GF-D8 (cell line): ENCODE results near the gene PLD3.
"Not testable (repeated sequence)": the region's sequence is repeated elsewhere in the genome, so short reads cannot be mapped to it uniquely, and the experiment has no call there.

Source experiments
- DNase-seq: peaks from one replicate; lab custom pipeline; 2025; lab: John Stamatoyannopoulos, UW

Gene PLD3

DNA sequence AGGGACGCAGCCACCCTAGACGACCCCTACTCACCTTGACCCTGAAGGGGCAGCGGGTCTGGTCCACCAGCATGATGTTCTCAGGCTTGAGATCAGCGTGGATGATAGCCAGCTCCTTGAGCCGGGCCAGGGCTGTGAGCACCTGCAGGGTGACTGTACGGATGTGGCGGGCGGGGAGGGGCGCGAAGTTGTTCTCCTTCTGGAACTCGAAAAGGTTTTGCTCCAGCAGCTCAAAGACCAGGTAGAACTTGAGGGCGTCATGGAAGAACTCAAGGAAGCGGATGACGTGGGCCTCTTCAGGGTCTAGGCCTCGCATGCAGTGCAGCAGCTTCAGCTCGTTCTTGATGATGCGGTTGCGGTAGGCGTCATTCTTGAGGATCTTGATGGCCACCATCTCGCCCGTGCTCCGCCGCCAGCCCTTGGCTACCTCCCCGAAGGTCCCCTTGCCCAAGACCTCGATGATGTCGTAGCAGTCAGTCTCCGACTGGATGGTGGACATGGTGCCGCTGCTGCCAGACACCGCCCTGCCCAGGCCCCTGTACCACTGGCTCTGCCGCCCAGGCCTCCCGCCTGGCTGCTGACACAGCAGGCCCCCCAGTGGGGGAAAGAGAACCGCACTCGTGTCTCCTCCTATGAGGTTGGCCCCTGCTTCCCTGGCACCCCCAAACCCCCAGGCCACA lies 41.0 kb downstream of the PLD3 start:
- DNase-seq = no peak

DNA sequence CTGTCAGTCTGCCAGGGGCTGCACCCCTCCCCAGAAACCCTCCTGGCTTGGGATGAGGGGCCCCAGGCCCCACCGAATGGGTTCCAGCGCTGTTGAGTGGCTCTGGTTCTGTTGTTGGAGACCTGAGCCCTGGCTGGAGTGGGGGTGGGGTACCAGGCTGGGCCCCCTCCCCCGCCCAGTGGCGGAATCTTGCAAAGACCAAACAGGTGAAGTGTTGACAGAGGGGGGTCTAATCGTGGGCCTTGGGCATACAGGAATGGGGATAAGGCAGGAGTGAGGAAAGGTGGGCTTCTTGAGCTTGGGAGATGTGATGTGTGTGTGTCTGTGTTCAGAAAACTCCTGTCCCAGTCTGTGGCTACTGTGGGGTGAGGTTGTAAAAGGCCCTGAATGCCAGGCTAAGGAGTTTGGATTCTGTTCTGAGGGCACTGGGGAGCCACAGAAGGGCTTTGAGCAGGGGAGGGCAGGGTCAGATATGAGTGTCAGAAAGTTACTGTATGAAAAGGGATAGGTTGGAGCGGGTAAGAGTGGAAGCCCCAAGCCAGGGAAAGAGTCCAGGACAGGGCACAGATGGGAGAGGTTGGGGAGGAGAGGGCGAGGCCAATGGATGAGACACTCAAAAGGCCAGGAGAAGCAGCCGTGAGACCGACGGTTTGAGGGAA lies 41.7 kb downstream of the PLD3 start, which contains the start of gene HIPK4:
TSS of gene HIPK4 (minus strand) at position 98 of the 659 bp plus-strand sequence. CDS start 279 bp downstream, outside the sequence.
- no peak for DNase-seq

DNA sequence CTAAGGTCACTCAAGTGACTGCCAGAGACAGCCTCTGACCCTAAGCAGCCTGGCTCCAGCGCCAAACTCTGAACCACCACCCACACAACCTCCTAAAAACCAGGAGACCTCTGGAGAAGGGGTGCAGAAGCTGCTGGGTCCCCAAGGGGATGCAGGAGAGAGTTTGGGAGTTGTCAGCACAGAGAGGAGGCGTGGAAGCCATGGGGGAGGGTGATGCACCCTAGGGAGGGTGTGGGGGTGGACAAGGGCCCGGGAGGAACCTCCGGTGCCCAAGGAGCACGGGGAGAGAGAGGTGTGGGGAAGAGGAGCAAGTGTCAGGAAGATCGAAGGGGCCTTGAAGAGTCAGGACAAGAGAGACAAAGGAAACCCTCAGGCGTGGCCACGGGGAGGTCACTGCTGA lies 43.6 kb downstream of the PLD3 start:
- no peak for DNase-seq

DNA sequence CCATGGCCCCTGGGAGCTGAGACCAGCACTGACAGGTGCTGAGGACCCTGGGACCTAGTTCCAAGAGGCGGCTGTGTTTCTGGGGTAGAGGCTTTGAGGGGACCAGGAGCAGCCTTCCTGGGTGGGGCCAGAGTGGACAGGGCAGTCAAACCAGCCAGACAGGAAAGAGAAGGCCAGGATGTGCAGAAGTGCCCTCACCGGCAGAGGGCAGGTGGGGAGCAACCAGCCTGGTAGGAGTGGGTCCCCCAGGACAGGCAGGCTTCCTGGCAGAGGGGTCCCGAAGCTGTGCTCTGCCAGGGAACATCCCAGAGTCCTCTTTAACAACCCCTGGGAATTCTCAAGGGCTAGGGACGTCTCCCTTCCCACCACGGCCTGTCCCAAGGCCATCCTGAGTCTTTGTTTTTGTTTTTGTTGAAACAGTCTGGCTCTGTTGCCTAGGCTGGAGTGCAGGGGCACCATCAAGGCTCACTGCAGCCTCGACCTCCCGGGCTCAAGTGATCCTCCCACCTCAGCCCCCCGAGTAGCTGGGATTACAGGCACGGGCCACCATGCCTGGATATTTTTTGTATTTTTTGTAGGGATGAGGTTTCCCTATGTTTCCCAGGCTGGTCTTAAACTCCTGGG lies 44.5 kb downstream of the PLD3 start:
- no peak for DNase-seq

DNA sequence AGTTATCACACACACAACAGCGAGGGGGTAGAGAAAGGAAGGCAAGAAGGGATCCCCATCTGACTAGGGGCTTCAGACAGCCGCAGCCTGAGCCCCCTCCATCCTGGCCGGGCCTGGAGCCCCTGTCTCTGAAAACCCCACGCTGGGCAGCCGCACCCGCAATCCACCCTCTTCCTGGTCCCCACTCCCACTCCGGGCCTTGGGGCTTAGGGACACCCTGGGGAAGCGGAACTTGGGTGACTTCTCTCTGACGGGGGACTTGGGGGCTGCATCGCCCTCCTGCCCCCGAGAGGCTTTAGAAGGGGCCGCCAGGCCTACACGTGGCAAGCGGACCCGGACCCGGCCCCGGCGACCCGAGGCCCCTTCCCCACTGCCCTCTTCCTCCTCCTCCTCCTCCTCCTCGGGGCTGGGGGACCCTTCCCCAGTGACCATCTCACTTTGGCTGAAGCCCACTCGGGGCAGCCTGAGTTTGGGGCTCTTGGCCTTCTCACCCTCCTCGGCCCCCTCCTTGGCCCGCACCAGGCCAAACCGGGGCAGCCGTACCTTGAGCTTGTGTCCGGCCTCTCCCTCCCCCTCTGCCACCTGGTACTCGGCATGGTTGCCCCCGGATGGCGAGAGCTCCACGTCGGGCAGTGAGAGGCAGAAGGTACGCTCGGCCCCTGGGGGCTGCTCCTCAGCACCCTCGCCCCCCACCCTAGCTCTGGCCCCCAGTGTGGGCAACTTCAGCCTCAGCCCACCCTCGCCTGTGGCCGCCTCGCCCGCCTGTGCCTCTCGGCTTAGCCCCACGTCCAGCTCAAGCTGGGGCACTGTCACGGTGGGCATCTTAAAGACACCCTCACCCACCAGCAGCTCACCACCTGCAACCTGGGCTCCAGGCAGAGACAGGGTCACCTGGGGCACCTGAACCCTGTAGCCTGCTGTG lies 45.7 kb downstream of the PLD3 start:
- DNase-seq = no peak

DNA sequence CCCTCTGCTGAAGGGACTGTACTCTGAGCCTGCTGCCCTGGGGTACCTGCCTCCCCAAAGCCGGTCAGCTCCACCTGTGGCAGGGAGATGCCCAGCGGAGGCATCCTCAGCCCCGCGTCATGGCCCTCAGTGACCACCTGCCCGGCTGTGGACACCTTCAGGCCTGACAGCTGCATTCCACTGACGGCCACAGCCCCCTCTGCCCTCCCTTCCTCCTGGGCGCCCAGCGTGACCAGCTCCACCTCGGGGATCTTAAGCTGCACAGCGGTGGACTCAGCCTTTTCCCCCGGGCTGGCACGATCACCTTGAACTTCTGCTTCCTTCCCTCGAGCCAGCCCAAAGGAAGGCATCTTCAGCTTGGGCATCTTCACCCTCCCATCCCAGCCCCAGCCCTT lies 46.3 kb downstream of the PLD3 start:
- no peak for DNase-seq

DNA sequence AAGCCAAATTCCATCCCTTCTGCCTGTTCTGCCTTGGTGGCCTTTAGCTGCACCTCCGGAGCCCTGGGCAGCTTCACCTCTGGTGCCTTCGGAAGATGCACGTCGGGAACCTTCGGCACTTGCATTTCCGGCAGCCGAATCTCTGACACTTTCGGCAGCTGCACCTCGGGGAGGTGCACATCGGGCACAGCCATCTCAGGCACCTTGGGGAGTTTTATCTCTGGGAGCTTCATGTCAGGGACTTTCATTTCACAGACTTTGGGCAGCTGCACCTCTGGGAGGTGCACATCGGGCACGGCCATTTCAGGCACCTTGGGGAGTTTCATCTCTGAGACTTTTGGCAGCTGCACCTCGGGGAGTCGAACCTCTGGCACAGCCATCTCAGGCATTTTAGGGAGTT lies 47.5 kb downstream of the PLD3 start:
- no peak for DNase-seq

DNA sequence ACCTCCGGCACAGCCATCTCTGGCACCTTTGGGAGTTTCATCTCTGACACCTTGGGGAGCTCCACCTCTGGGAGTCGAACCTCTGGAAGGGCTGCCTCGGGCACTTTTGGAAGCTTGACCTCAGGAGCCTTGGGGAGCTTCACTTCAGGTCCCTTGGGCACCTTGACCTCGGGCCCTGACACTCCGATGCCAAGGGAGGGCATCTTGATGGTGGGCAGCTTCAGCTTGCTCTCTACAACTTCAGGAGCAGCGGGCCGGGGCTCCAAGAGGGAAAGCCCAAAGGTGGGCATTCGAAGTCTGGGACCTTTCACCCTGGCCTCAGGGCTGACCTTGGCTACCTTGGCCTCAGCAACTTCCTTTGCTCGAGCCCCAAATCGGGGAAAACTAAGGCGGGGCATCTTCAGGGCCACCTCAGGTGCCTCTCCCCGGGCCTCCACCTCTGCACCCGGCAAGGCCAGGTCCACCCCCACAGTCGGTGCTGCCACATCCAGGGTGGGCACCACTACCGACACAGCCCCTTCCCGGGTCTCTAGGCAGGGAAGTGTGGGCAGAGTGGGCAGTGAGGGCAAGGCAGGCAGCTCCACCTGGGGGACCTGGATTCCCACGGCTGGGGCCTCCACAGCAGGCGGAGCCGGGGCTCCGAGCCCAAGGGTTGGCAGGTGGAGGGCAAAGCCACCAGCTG lies 48.5 kb downstream of the PLD3 start:
- no peak for DNase-seq

DNA sequence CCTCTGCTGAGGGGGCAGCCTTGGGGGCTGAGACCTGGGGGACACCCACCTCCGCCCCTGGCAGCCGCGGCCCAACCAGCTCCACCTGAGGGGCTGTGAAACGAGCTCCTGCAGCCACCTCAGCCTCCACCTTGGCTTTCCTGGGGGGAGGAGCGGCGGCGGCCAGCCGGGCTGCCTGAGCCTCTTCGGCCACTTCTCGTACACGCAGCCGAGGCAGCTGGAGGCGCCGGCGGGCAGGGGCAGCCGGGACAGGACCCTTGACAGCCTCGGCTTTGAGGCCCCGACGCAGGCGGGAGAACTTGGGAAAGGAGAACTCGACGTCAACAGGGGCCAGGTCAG lies 49.0 kb downstream of the PLD3 start:
- DNase-seq = no peak

DNA sequence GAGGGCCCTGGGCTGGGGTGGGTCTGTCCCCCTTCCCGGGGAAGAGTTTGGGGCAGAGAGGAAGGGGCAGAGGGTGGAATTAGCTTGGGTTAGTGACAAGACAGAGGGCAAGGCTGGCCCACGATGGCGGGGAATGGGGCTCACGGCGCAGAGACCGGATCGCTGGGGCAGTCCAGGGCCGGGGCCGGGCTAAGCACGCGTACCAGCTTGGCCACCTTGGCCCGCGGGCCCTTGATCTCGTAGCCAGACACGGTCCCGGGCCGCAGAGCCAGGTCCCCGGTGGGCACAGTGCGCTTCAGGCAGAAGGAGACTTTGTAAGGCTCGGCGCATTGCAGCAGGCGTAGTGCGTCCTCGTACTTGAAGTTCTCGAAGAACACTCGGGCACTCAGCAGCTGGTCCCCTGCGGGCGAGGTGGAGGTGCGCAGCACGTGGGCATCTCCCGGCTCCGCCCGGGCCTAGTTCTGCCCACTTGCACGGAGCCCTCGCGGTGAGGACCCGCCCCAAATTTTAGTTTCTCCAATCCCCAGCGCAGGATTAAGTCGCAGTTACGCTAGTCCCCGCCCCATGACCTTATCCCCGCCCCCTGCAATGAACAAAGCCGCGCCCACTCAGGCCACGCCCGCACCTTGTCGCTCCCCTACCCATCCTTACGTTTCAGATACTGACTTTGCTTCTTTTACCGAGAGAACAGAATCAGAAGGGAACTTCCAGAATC lies 50.1 kb downstream of the PLD3 start:
- no peak for DNase-seq

DNA sequence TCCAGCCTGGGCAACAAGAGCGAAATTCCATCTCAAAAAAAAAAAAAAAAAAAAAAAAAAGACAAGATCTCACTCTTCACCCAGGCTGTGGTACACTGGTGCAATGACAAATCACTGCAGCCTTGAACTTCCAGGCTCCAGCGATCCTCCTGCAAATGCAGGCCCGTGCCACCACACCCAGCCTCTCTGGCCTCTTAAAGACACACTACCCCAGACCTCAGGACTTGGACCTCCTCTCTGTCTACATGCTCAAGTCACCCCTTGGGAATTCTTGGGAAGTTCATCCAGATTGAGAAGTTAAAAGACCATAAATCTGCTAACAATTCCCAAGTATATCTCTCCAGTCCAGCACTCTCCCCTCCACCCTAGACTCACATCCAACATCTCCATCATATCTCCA lies 52.1 kb downstream of the PLD3 start:
- no peak for DNase-seq

DNA sequence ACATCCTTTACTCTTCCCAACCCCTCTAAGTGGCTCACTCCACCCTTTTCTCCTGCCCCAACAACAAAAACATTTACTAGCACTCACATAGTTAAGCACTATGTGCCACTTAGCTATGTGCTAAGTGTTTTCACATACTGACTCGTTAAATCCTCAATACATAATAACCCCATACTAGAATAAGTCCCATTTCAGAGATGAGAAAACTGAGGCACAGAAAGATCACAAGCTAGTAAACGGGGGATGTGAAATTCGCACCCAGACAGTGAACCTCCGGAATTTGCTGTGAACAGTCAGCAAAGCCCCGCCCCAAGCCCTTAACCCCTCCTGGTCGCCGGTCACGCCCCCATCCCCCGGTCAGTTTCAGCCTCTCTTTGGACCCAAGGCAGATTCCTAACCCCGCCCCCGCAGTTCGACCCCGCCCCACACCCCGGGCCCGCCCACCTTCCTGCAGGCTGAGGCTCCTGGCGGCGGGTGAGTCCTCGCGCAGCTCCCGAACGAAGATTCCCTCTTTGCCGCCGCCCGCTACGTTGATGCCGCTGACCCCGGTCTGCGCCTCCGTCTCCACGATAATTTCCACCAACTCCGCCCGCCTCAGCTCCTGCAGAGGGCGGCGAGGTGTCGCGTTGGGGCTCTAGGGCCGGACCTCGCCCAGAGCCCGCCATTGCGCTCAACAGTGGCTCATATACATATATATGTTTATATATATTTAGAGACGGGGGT lies 54.9 kb downstream of the PLD3 start:
- DNase-seq = peak; percentile 21

DNA sequence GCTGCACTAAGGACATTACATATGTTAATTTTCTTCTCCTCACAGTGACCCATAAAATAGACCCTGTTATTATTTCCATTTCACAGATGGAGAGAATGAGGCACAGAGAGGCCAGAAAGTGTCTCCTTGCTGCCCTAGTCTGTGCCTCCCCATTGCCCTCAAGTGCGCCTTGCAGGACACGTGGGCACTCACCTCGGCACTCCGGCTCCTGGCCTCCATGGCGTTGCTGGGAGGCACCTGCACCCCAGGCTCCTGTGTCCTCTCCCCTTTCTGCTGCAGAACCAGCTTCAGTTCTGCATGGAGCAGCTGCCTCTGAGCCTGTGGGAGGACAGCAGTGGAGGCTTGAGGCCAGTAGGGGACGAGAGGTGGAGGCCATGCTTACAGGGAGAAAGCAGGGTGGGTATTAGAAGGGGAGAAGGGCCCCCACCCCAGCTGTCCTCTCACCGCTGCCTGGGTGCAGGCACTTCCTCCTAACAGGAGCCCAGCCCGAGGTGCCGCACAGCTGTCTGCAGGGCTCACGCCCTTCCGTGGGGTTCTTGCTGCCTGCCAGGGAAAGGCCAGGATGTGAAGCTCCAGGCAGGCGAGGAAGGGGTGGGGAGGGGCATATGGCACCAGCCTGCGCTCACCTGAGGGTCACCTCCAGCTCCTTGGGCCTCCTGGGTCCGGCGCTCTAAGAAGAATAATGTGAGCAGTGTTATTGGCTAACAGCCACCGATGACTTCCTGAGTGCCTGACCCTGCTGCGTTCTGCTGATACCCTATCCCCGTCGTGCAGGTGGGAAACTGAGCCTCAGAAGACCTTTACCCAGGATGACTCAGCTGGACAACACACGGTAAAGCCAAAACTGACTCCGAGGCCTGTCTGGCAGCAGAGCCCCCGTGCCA lies 59.5 kb downstream of the PLD3 start:
- peak; percentile 4 for DNase-seq

DNA sequence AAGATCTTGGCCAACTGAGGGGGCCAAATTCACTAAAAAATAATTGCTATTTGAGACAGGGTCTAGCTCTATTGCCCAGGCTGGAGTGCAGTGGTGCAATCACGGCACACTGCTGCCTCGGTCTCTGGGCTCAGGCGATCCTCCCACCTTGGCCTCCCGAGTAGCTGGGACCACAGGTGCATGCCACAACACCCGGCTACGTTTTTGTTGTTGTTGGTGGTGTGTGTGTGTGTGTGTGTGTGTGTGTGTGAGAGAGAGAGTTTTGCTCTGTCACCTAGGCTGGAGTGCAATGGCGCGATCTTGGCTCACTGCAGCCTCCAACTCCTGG lies 60.1 kb downstream of the PLD3 start:
- DNase-seq = not testable (repeated sequence)

DNA sequence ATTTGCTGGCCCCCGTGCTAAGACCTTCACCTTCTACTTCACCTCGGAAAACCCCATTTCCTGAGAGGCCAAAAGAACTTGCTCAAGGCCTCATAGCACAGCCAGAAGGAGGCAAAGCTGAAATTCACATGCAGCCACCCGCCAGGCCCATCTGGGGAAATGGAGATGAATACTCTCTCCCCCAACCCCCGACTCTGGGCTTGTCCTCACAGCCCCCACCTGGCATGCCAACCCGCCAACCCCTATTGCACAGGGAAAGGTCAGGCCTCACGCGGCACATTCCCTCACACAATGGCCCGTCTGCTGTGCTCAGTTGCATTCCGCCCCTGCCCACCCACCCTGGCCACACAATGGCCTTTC lies 61.5 kb downstream of the PLD3 start:
- DNase-seq = peak; percentile 31

DNA sequence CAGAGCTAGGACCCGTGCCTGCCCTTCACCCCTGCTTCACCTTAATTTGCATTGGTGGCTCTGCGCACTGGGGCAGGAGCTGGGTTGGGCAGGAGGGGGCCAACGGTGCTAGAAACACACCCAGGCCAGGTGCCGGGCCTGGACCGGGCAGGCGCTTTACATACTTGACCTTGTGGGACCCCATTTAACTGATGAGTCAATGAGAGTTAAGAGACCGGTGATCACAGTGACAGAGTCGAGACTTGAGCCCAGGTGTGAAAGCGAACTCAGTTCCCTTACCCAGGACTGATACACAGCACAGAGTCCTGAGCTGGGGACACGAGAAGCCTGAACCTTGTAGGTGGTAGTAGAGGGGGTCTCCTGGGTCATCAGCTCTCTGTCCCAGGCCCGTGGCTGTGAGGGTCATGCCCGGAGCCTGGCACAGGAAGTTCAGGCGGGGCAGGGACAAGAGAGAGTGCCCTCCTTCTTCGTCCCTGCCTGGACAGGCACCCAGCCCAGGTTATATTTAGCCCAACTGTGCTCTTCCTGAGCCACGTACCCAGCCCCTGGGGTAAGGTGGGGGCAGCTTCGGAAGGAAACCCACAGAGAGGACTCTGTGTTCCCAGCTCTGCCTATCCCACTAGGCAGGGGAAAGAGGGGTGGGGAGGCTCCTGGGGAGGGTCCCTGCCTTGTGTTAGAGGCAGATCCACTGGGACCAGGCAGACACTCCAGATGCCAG lies 62.8 kb downstream of the PLD3 start:
- DNase-seq = no peak

DNA sequence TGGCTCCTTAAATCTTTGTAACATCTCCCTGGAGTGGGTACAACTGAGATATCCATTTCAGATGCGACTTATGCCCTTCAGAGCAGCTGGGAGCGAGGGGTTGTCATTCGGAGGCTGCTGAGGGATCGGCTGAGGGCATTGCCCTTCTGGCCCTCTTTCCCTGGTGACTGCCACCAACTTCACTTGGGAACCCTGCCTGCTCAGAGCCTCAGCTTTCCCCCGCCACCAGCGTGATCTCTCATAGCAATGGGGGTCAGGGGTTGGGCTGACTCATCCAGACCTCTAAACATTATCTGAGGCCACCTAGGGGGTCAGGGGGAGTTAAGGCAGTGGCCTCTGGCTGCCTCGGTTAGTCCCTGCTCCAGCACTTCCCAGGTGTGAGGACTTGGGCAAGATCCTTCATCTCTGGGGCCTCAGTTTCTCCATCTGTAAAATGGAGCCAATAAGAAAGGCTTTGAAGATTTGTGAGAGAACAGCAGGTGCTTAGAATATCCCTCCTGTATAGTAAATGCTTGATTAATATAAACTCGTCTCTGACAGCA lies 63.5 kb downstream of the PLD3 start:
- no peak for DNase-seq

DNA sequence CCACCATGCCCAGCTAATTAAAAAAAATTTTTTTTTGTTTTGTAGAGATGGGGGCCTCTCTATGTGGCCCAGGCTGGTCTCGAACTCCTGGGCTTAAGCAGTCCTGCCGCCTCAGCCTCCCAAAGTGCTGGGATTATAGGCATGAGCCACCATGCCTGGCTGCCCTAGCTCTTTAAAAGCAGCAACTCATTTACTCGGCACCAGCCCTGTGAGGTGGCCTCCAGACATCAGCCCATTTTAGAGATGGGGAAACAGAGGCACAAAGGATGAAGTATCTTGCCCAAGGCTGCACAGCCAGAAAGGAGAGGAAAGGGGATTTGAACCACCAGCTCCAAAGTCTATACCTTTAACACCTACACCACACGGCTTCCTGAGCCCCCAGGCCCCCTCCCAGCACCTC lies 64.4 kb downstream of the PLD3 start:
- no peak for DNase-seq
